Measurements from ENCODE around the gene DAB2.

The DAB2 gene
- total RNA-seq: 14.6 to 966 (median 451) reads per million in 17 experiments

GRCh38 chr5:39424736-39425637 is at the start of gene DAB2:
Gene DAB2, minus strand, starts transcription at chr5:39424980. Its CDS starts 30,660 bp downstream, at chr5:39394320.
- peak; percentile 96 to 98 (median 98) for DNase-seq

GRCh38 chr5:39473156-39473775 is 48.5 kb upstream of the DAB2 start:
- no peak for DNase-seq

- no peak for DNase-seq
Observed at GRCh38 chr5:39471836-39472508, 47.2 kb upstream of the DAB2 start.

- peak in 3 of 4 experiments; percentile 30 to 51 (median 43) for DNase-seq
Observed at GRCh38 chr5:39470811-39471210, 46.0 kb upstream of the DAB2 start.

GRCh38 chr5:39469777-39470415 is 45.1 kb upstream of the DAB2 start:
- peak; percentile 68 to 89 (median 80) for DNase-seq

GRCh38 chr5:39469176-39469575 is 44.4 kb upstream of the DAB2 start:
- peak in 2 of 4 experiments; percentile 70 to 81 for DNase-seq

GRCh38 chr5:39466846-39467245 is 42.1 kb upstream of the DAB2 start:
- peak; percentile 62 to 94 (median 77) for DNase-seq

- no peak for DNase-seq
Observed at GRCh38 chr5:39465843-39466242, 41.1 kb upstream of the DAB2 start.

- DNase-seq: no peak
Observed at GRCh38 chr5:39465097-39465496, 40.3 kb upstream of the DAB2 start.

GRCh38 chr5:39464088-39464487 is 39.3 kb upstream of the DAB2 start:
- DNase-seq: no peak

GRCh38 chr5:39462211-39462610 is 37.4 kb upstream of the DAB2 start:
- DNase-seq: peak in 2 of 4 experiments; percentile 38 to 52

GRCh38 chr5:39461007-39461682 is 36.4 kb upstream of the DAB2 start:
- DNase-seq: peak; percentile 76 to 93 (median 88)

GRCh38 chr5:39459907-39460306 is 35.1 kb upstream of the DAB2 start:
- peak in 1 of 4 experiments; percentile 30 for DNase-seq

GRCh38 chr5:39459071-39459470 is 34.3 kb upstream of the DAB2 start:
- no peak for DNase-seq

- DNase-seq: peak in 2 of 4 experiments; percentile 14 to 20
Observed at GRCh38 chr5:39455645-39456044, 30.9 kb upstream of the DAB2 start.

GRCh38 chr5:39453606-39454005 is 28.8 kb upstream of the DAB2 start:
- no peak for DNase-seq

GRCh38 chr5:39452846-39453245 is 28.1 kb upstream of the DAB2 start:
- DNase-seq: peak in 1 of 4 experiments; percentile 24

- DNase-seq: no peak
Observed at GRCh38 chr5:39451276-39451941, 26.6 kb upstream of the DAB2 start.

- DNase-seq: no peak
Observed at GRCh38 chr5:39450487-39450886, 25.7 kb upstream of the DAB2 start.

- no peak for DNase-seq
Observed at GRCh38 chr5:39449591-39449990, 24.8 kb upstream of the DAB2 start.

GRCh38 chr5:39448506-39449128 is 23.8 kb upstream of the DAB2 start:
- DNase-seq: no peak
